Omental fat pad (tissue), 4 donors: ENCODE results near the gene BCL11B. TPM values are rescaled to one million over a fixed set of nuclear protein-coding genes. Genes with fewer than 3 reads are reported as not detected.

Source experiments
- ATAC-seq: fragments of 150-250 bp; one replicate; pipeline ENCODE4 v1.9.1; 2016; ENCODE audit warnings: mild to moderate bottlenecking, moderate library complexity; ENCODE audit not compliant: low FRiP score
- DNase-seq: peaks from one replicate; pipeline ENCODE4 v3.0.0-alpha.2; 2019; ENCODE audit warnings: low spot score
- CTCF ChIP-seq, 3 donors: fragments of 450-650 bp; IDR thresholded peaks; one replicate each; pipeline ENCODE4 v1.5.1; 2016 to 2017; ENCODE audit warnings: antibody characterized with exemption in 3 of 3, mild to moderate bottlenecking in 3 of 3, moderate library complexity in 2 of 3
- total RNA-seq, 4 donors: library from RNA; depleted of rRNA; stranded (reverse); fragments of >200 nt; gene quantifications; one replicate each; pipeline ENCODE4 v1.1.0, GENCODE V29; 2016

Gene BCL11B
- total RNA-seq, 4 donors from 2014 or later: 0.56 to 2.0 (median 0.77) TPM

- no peak for TF ChIP-seq CTCF (IDR thresholded peaks at IDR 0.05)
- ATAC-seq (no peak), DNase-seq (no peak)
Measured at GRCh38 chr14:99287269-99287942, 15.4 kb upstream of the BCL11B start.

- no peak for TF ChIP-seq CTCF (IDR thresholded peaks at IDR 0.05)
- DNase-seq: no peak
- no peak for ATAC-seq
Measured at GRCh38 chr14:99286761-99287160, 14.8 kb upstream of the BCL11B start.

GRCh38 chr14:99284254-99285004 is 12.4 kb upstream of the BCL11B start:
- no peak for ATAC-seq
- no peak for TF ChIP-seq CTCF (IDR thresholded peaks at IDR 0.05)
- DNase-seq: no peak

- ATAC-seq (no peak), DNase-seq (no peak)
- TF ChIP-seq CTCF (IDR thresholded peaks at IDR 0.05): no peak
Measured at GRCh38 chr14:99282261-99283050, 10.5 kb upstream of the BCL11B start.

GRCh38 chr14:99281396-99281795 is 9.4 kb upstream of the BCL11B start:
- ATAC-seq (no peak), DNase-seq (no peak)
- TF ChIP-seq CTCF (IDR thresholded peaks at IDR 0.05): no peak

GRCh38 chr14:99280852-99281251 is 8.9 kb upstream of the BCL11B start:
- DNase-seq (no peak), ATAC-seq (no peak)
- no peak for TF ChIP-seq CTCF (IDR thresholded peaks at IDR 0.05)
